H1 (cell line): ENCODE measurements around the gene RBMS1.

Source experiments
- CTCF ChIP-seq, 3 experiments: IDR thresholded peaks; 1 replicate in 2 of 3; 2 replicates in 1 of 3; pipeline versions ENCODE4 v1.5.1 to v1.6.1; 2011; ENCODE audit warnings: low read length in 3 of 3, mild to moderate bottlenecking in 3 of 3, inconsistent platforms in 2 of 3, low read depth in 1 of 3, moderate library complexity in 1 of 3; ENCODE audit not compliant: insufficient read depth in 1 of 3; ENCODE audit errors: control extremely low read depth in 1 of 3
- NRF1 ChIP-seq: IDR thresholded peaks from 2 replicates; pipeline ENCODE4 v1.6.1; 2011; ENCODE audit warnings: mild to moderate bottlenecking, low read depth, low read length, improper control_type of control experiment
- POLR2A ChIP-seq, 2 experiments: IDR thresholded peaks; 1 replicate in 1 of 2; 2 replicates in 1 of 2; pipeline ENCODE4 v1.6.1; 2011; ENCODE audit warnings: low read depth in 2 of 2, low read length in 2 of 2, mild to moderate bottlenecking in 2 of 2; ENCODE audit errors: control extremely low read depth in 1 of 2
- RNF2 ChIP-seq: fragments of 200-900, 300-1000 bp; sonication (generic); IDR thresholded peaks from 2 replicates; pipeline ENCODE4 v1.7.1; 2016; ENCODE audit warnings: borderline replicate concordance, low read depth, mild to moderate bottlenecking, antibody characterized with exemption, low read length; ENCODE audit not compliant: poor library complexity, severe bottlenecking; ENCODE audit errors: missing control alignments
- SP1 ChIP-seq: IDR thresholded peaks from 2 replicates; pipeline ENCODE4 v1.6.1; 2011; ENCODE audit warnings: low read depth, low read length

- TF ChIP-seq CTCF (IDR thresholded peaks at IDR 0.05; ENCODE audit: control extremely low read depth in 1 of 3, insufficient read depth in 1 of 3, low read depth in 1 of 3, low read length in 3 of 3) (no peak), POLR2A (IDR thresholded peaks at IDR 0.05; ENCODE audit: control extremely low read depth in 1 of 2, low read depth in 2 of 2, low read length in 2 of 2) (no peak), SP1 (no peak), NRF1 (no peak), RNF2 (no peak)
Observed at GRCh38 chr2:160363055-160363454, 130.6 kb downstream of the RBMS1 start.
